Activated CD4-positive, alpha-beta T cell treated with anti-CD3 and anti-CD28 coated beads, Interleukin-2, amount 10 ng/mL, durations not matched to agents 24 days and 14 days (primary cell): ENCODE data around the gene ZNF358. TPM values are rescaled to one million over a fixed set of nuclear protein-coding genes. Genes with fewer than 3 reads are reported as not detected.

Experiments used
- DNase-seq: peaks from one replicate; pipeline ENCODE4 v3.0.0; 2022
- H3K27ac Mint-ChIP-seq: one replicate; pipeline ENCODE4 v1.8.0; 2022; ENCODE audit warnings: mild to moderate bottlenecking, mixed read lengths
- H3K27me3 Mint-ChIP-seq: one replicate; pipeline ENCODE4 v1.8.0; 2022; ENCODE audit warnings: mixed read lengths
- H3K36me3 Mint-ChIP-seq: one replicate; pipeline ENCODE4 v1.8.0; 2022; ENCODE audit warnings: low read depth, mild to moderate bottlenecking, mixed read lengths
- H3K4me1 Mint-ChIP-seq: one replicate; pipeline ENCODE4 v1.8.0; 2021; ENCODE audit warnings: mixed read lengths
- H3K4me3 Mint-ChIP-seq: one replicate; pipeline ENCODE4 v1.8.0; 2022; ENCODE audit warnings: mild to moderate bottlenecking, moderate library complexity, mixed read lengths
- H3K9me3 Mint-ChIP-seq: one replicate; pipeline ENCODE4 v1.8.0; 2021; ENCODE audit warnings: mixed read lengths
- intact Hi-C: fragments of 100-400 bp; cut with micrococcal nuclease; formaldehyde crosslinking; loops from one replicate; pipeline ENCODE4 v1.15.1; 2023
- total RNA-seq: library from RNA; stranded (reverse); gene quantifications from 2 replicates; pipeline ENCODE4 v1.2.3, GENCODE V29; 2022

ZNF358 gene
- total RNA-seq, 1 donor from 2014 or later = 5.7 TPM

GRCh38 chr19:7520131-7521051 lies 4.5 kb downstream of the ZNF358 start:
- Mint-ChIP-seq H3K9me3 (no peaks in the 10 kb centered on the region), H3K36me3 (peaks cover 5% of the 10 kb centered on the region), H3K27ac (no peak overlapping the region), H3K4me3 (no peak overlapping the region), H3K4me1 (peaks cover 15% of the 10 kb centered on the region), H3K27me3 (peaks cover 22% of the 10 kb centered on the region)
- intact Hi-C loops = loop anchor here (10.0 kb wide), 1 partner anchor 326 kb away; no protein-coding TSS in a partner anchor
- DNase-seq = no peak

- DNase-seq = no peak
- no peaks in the 10 kb centered on the region for H3K9me3 Mint-ChIP-seq
- peaks cover 18% of the 10 kb centered on the region for H3K27me3 Mint-ChIP-seq
- peaks cover 12% of the 10 kb centered on the region for H3K4me1 Mint-ChIP-seq
- H3K36me3 Mint-ChIP-seq = peaks cover 5% of the 10 kb centered on the region
- intact Hi-C loops = loop anchor here (1.0 to 10.0 kb wide), 3 partner anchors 13 to 327 kb away; partner anchors contain the start of gene PEX11G
- peak overlapping the region; percentile 87 for H3K27ac Mint-ChIP-seq
- peak overlapping the region; percentile 81 for H3K4me3 Mint-ChIP-seq
Observed at GRCh38 chr19:7521551-7522071, 5.7 kb downstream of the ZNF358 start.

- peaks cover 12% of the 10 kb centered on the region for H3K27me3 Mint-ChIP-seq
- intact Hi-C loops = loop anchor here (1.0 to 10.0 kb wide), 3 partner anchors 12 to 327 kb away; partner anchors contain the start of gene PEX11G
- H3K36me3 Mint-ChIP-seq = peaks cover 5% of the 10 kb centered on the region
- peak within 1 kb of the TSS; percentile 87 for H3K27ac Mint-ChIP-seq
- peak within 1 kb of the TSS; percentile 81 for H3K4me3 Mint-ChIP-seq
- peaks cover 9% of the 10 kb centered on the region for H3K4me1 Mint-ChIP-seq
- no peaks in the 10 kb centered on the region for H3K9me3 Mint-ChIP-seq
- DNase-seq = peak; percentile 100
Observed at GRCh38 chr19:7522072-7522922, 6.4 kb downstream of the ZNF358 start, which contains the start of gene MCOLN1. MCOLN1 (plus strand) TSS chr19:7522624; CDS start chr19:7522751, 127 bp downstream.

- peak; percentile 64 for DNase-seq
- H3K4me3 Mint-ChIP-seq = peak overlapping the region; percentile 81
- H3K27me3 Mint-ChIP-seq = peaks cover 6% of the 10 kb centered on the region
- H3K27ac Mint-ChIP-seq = no peak overlapping the region
- intact Hi-C loops = loop anchor here (1.0 to 10.0 kb wide), 3 partner anchors 11 to 328 kb away; partner anchors contain the start of gene PEX11G
- H3K36me3 Mint-ChIP-seq = peaks cover 5% of the 10 kb centered on the region
- H3K4me1 Mint-ChIP-seq = peaks cover 9% of the 10 kb centered on the region
- no peaks in the 10 kb centered on the region for H3K9me3 Mint-ChIP-seq
Observed at GRCh38 chr19:7522923-7523667, 7.2 kb downstream of the ZNF358 start.

GRCh38 chr19:7524523-7524922 lies 8.6 kb downstream of the ZNF358 start:
- H3K4me3 Mint-ChIP-seq = no peak overlapping the region
- peaks cover 9% of the 10 kb centered on the region for H3K4me1 Mint-ChIP-seq
- peaks cover 3% of the 10 kb centered on the region for H3K27me3 Mint-ChIP-seq
- no peaks in the 10 kb centered on the region for H3K9me3 Mint-ChIP-seq
- intact Hi-C loops = loop anchor here (10.0 kb wide), 1 partner anchor 330 kb away; no protein-coding TSS in a partner anchor
- H3K36me3 Mint-ChIP-seq = peaks cover 6% of the 10 kb centered on the region
- no peak overlapping the region for H3K27ac Mint-ChIP-seq
- no peak for DNase-seq

GRCh38 chr19:7524992-7525739 lies 9.3 kb downstream of the ZNF358 start:
- DNase-seq = no peak
- intact Hi-C loops = loop anchor here (10.0 kb wide), 1 partner anchor 330 kb away; no protein-coding TSS in a partner anchor
- Mint-ChIP-seq H3K4me1 (peaks cover 9% of the 10 kb centered on the region), H3K9me3 (no peaks in the 10 kb centered on the region), H3K4me3 (no peak overlapping the region), H3K36me3 (peaks cover 7% of the 10 kb centered on the region), H3K27ac (no peak overlapping the region), H3K27me3 (peaks cover 3% of the 10 kb centered on the region)

GRCh38 chr19:7526059-7526929 lies 10.4 kb downstream of the ZNF358 start:
- Mint-ChIP-seq H3K27me3 (peaks cover 3% of the 10 kb centered on the region), H3K4me3 (no peak overlapping the region), H3K4me1 (peaks cover 9% of the 10 kb centered on the region), H3K9me3 (no peaks in the 10 kb centered on the region), H3K27ac (no peak overlapping the region), H3K36me3 (peaks cover 10% of the 10 kb centered on the region)
- intact Hi-C loops = loop anchor here (10.0 kb wide), 1 partner anchor 331 kb away; no protein-coding TSS in a partner anchor
- DNase-seq = no peak

DNA sequence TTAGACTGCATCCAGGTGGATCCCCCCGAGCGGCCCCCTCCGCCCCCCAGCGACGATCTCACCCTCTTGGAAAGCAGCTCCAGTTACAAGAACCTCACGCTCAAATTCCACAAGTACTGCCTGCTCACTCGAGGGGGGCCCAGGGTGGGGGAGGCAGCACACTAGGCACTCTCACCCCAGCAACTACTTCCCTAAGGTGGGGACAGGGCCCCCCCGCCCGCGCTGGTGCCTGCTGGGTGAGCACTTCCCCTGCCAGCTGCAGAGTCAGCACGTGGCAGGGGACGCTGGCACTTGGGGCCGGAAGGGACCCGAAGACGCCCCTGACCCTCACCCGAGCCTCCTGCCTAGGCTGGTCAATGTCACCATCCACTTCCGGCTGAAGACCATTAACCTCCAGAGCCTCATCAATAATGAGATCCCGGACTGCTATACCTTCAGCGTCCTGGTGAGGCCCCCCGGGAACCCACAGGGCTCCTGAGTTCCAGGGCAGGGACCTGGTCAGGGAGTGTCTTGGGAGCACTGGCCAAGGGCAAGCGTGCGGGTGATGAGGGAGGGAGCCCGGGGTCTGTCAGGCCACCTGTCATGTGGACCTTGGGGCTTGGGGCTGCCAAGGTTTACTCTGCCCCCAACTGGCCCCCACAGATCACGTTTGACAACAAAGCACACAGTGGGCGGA lies 11.8 kb downstream of the ZNF358 start:
- Mint-ChIP-seq H3K36me3 (peaks cover 8% of the 10 kb centered on the region), H3K9me3 (no peaks in the 10 kb centered on the region), H3K27ac (no peak overlapping the region), H3K4me1 (peaks cover 3% of the 10 kb centered on the region), H3K4me3 (no peak overlapping the region), H3K27me3 (no peaks in the 10 kb centered on the region)
- no peak for DNase-seq
- intact Hi-C loops = loop anchor here (10.0 kb wide), 1 partner anchor 333 kb away; no protein-coding TSS in a partner anchor

DNA sequence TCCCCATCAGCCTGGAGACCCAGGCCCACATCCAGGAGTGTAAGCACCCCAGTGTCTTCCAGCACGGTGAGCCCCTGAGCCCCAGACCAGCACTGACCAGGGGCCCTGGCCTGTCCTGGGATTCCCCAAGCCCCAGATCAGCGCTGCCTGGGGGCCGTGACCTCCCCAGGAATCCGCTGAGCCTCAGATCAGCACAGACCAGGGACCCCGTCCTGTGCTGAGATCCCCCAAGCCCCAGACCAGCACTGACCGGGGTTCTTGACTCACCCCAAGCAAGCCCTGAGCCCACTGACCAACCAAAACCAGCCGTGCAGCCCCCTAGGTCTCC lies 12.3 kb downstream of the ZNF358 start:
- Mint-ChIP-seq H3K4me1 (peaks cover 3% of the 10 kb centered on the region), H3K27me3 (no peaks in the 10 kb centered on the region), H3K9me3 (no peaks in the 10 kb centered on the region), H3K4me3 (no peak overlapping the region), H3K36me3 (peaks cover 8% of the 10 kb centered on the region), H3K27ac (no peak overlapping the region)
- DNase-seq = no peak
- intact Hi-C loops = loop anchor here (10.0 kb wide), 1 partner anchor 333 kb away; no protein-coding TSS in a partner anchor

DNA sequence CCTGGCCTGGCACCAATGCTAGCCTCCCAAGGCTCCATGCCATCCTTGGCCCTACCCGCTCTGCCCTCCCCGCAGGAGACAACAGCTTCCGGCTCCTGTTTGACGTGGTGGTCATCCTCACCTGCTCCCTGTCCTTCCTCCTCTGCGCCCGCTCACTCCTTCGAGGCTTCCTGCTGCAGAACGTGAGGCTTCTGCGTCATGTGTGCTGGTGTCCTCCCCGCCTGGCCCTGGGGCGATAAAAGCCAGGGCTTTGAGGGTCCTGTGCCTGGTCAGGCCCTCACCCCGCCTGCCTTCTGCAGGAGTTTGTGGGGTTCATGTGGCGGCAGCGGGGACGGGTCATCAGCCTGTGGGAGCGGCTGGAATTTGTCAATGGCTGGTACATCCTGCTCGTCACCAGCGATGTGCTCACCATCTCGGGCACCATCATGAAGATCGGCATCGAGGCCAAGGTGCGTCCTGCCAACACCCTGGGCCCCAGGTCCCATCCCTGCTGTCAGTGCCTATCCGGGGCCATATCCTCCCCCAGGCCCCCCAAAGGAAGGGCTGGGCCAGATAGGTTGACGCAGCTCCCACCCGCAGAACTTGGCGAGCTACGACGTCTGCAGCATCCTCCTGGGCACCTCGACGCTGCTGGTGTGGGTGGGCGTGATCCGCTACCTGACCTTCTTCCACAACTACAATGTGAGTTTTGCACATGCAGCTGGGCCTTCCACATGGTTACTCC lies 12.8 kb downstream of the ZNF358 start:
- peaks cover under 1% of the 10 kb centered on the region for H3K4me1 Mint-ChIP-seq
- peaks cover 8% of the 10 kb centered on the region for H3K36me3 Mint-ChIP-seq
- H3K27me3 Mint-ChIP-seq = no peaks in the 10 kb centered on the region
- intact Hi-C loops = loop anchor here (10.0 kb wide), 1 partner anchor 334 kb away; no protein-coding TSS in a partner anchor
- no peak overlapping the region for H3K27ac Mint-ChIP-seq
- DNase-seq = no peak
- no peak overlapping the region for H3K4me3 Mint-ChIP-seq
- H3K9me3 Mint-ChIP-seq = no peaks in the 10 kb centered on the region

DNA sequence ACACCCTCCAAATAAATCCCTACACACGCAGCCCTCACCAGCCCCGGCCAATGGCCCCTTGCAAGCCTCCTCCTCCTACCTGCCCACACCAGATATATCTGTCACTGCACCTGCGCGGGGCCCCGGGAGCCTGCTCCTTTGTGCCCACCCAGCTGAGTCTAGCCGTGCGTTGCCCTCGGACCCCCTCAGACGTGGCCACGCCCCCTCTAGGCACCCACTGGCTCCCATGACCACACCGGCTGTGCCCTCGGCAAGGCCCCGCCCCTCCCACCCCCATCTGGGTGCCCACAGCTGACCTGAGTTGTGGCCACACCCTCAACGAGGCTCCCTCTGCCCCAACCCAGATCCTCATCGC lies 13.3 kb downstream of the ZNF358 start:
- peaks cover 8% of the 10 kb centered on the region for H3K36me3 Mint-ChIP-seq
- DNase-seq = no peak
- H3K27me3 Mint-ChIP-seq = no peaks in the 10 kb centered on the region
- H3K9me3 Mint-ChIP-seq = no peaks in the 10 kb centered on the region
- H3K4me3 Mint-ChIP-seq = no peak overlapping the region
- no peak overlapping the region for H3K27ac Mint-ChIP-seq
- intact Hi-C loops = loop anchor here (10.0 kb wide), 1 partner anchor 334 kb away; no protein-coding TSS in a partner anchor
- H3K4me1 Mint-ChIP-seq = peaks cover 2% of the 10 kb centered on the region
